NCI-H2171 treated with DMSO at 0.1 percent for 48 hours (cell line): ENCODE results near the gene PSME2.

Experiments used
- DNase-seq: peaks from one replicate; lab custom pipeline; 2025; lab: John Stamatoyannopoulos, UW

The PSME2 gene

GRCh38 chr14:24179294-24179960 is 33.0 kb upstream of the PSME2 start:
- DNase-seq: no peak

- DNase-seq: no peak
Measured at GRCh38 chr14:24178399-24179178, 32.2 kb upstream of the PSME2 start.

GRCh38 chr14:24177891-24178290 is 31.5 kb upstream of the PSME2 start:
- DNase-seq: no peak

GRCh38 chr14:24177041-24177825 is 30.8 kb upstream of the PSME2 start:
- DNase-seq: no peak

GRCh38 chr14:24176599-24176998 is 30.2 kb upstream of the PSME2 start:
- DNase-seq: no peak

GRCh38 chr14:24172871-24173281 is 26.5 kb upstream of the PSME2 start:
- DNase-seq: peak; percentile 19

GRCh38 chr14:24172261-24172860 is 26.0 kb upstream of the PSME2 start:
- peak; percentile 54 for DNase-seq

GRCh38 chr14:24171422-24172260 is 25.2 kb upstream of the PSME2 start, which contains the start of gene REC8:
Gene REC8, plus strand, starts transcription at chr14:24172080. Its CDS starts 473 bp downstream, at chr14:24172553.
- DNase-seq: peak; percentile 100

GRCh38 chr14:24167469-24168114 is 21.2 kb upstream of the PSME2 start:
- no peak for DNase-seq

- DNase-seq: no peak
Measured at GRCh38 chr14:24165785-24166184, 19.4 kb upstream of the PSME2 start.

GRCh38 chr14:24164518-24164991 is 18.1 kb upstream of the PSME2 start:
- no peak for DNase-seq

GRCh38 chr14:24162093-24162492 is 15.7 kb upstream of the PSME2 start:
- DNase-seq: no peak

GRCh38 chr14:24160850-24161804 is 14.7 kb upstream of the PSME2 start, which contains the start of gene IRF9:
Gene IRF9, plus strand, starts transcription at chr14:24161265. Its CDS starts 880 bp downstream, at chr14:24162145.
- peak; percentile 97 for DNase-seq

GRCh38 chr14:24160499-24160849 is 14.1 kb upstream of the PSME2 start:
- DNase-seq: no peak

GRCh38 chr14:24159777-24160498 is 13.5 kb upstream of the PSME2 start:
- no peak for DNase-seq

- no peak for DNase-seq
Measured at GRCh38 chr14:24157331-24157730, 10.9 kb upstream of the PSME2 start.

GRCh38 chr14:24156840-24157239 is 10.4 kb upstream of the PSME2 start:
- DNase-seq: no peak

- DNase-seq: no peak
Measured at GRCh38 chr14:24155100-24155499, 8.7 kb upstream of the PSME2 start.
